ENCODE measurements around the gene MCF2L. TPM values are rescaled to one million over a fixed set of nuclear protein-coding genes. Genes with fewer than 3 reads are reported as not detected.

MCF2L gene
- total RNA-seq, 2 donors from 2014 or later = 48.0 to 49.9 TPM

DNA sequence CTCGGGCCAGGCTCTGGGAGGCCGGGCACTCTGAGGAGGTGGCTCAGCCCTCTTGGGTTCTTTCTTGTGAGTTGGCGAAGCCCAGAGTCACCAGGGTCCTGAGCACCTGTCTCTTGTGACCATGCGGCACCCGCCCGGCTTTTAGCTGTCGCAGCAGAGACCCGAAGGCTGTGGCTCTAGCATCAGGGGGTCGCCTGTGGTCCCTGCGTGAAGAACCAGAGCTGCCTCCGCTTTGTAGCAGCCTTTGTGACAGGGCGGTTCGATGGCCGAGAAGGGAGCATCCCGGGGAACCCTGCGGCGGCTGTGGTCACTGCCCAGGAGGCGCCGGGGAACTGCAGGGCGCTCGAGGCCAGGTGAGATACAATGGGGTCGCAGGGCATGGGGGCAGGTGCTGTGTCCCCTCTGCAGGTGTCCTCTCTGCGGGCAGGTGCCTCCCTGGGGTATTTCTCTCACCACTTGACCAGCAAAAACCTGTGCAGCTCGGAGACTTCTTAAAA is 10.4 kb downstream of the MCF2L start:
- no peaks in the 10 kb centered on the region for H3K9me3 ChIP-seq (ENCODE audit: control insufficient read depth, low read length)
- Mint-ChIP-seq H3K4me1 (no peaks in the 10 kb centered on the region), H3K36me3 (ENCODE audit: low read depth) (no peaks in the 10 kb centered on the region), H3K4me3 (no peak overlapping the region), H3K27me3 (ENCODE audit: insufficient read depth) (no peaks in the 10 kb centered on the region), H3K27ac (no peak overlapping the region), H3K9me3 (no peaks in the 10 kb centered on the region)
- WGBS, 2 experiments (ENCODE audit: insufficient coverage in 1 of 2, insufficient read length in 1 of 2) = 91 to 92% methylated on average over 17 to 24 of the region's 24 CpGs
- H3K36me3 ChIP-seq (ENCODE audit: control insufficient read depth, insufficient read depth, low read length) = no peaks in the 10 kb centered on the region
- DNase-seq = no peak
- H3K27me3 ChIP-seq (ENCODE audit: control insufficient read depth, insufficient read depth, low read length, poor library complexity, severe bottlenecking) = no peaks in the 10 kb centered on the region
- H3K9ac ChIP-seq (ENCODE audit: extremely low read depth, low read length, poor library complexity, severe bottlenecking) = no peak overlapping the region
- H3K4me3 ChIP-seq (ENCODE audit: low read length) = no peak overlapping the region
- TF ChIP-seq, protein P1, sequence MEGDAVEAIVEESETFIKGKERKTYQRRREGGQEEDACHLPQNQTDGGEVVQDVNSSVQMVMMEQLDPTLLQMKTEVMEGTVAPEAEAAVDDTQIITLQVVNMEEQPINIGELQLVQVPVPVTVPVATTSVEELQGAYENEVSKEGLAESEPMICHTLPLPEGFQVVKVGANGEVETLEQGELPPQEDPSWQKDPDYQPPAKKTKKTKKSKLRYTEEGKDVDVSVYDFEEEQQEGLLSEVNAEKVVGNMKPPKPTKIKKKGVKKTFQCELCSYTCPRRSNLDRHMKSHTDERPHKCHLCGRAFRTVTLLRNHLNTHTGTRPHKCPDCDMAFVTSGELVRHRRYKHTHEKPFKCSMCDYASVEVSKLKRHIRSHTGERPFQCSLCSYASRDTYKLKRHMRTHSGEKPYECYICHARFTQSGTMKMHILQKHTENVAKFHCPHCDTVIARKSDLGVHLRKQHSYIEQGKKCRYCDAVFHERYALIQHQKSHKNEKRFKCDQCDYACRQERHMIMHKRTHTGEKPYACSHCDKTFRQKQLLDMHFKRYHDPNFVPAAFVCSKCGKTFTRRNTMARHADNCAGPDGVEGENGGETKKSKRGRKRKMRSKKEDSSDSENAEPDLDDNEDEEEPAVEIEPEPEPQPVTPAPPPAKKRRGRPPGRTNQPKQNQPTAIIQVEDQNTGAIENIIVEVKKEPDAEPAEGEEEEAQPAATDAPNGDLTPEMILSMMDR (conservative IDR thresholded peaks at IDR 0.05) = no peak
- H3K4me1 ChIP-seq (ENCODE audit: control insufficient read depth, insufficient read depth, low read length) = no peaks in the 10 kb centered on the region
- no peak overlapping the region for H3K27ac ChIP-seq (ENCODE audit: low read depth, low read length)

DNA sequence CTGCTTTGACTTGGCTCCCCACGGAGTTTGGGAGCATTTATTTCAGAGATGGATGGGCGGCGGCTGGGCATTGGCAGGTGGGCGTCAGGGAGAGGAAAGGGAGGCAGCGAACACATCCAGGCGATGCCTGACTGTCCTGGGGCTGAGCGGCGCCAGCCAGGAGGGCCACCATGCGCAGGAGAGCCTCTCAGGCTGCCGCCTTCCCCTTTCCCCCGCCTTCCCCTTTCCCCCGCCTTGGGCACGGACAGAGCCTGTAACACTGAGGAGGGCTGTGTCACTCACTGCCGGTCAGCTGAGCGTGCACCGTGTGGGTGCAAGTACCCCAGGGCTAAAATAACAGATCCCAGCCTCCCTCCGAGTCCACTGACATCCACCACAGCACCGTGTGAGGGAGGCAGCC is 11.4 kb downstream of the MCF2L start:
- H3K27me3 Mint-ChIP-seq (ENCODE audit: insufficient read depth) = no peaks in the 10 kb centered on the region

DNA sequence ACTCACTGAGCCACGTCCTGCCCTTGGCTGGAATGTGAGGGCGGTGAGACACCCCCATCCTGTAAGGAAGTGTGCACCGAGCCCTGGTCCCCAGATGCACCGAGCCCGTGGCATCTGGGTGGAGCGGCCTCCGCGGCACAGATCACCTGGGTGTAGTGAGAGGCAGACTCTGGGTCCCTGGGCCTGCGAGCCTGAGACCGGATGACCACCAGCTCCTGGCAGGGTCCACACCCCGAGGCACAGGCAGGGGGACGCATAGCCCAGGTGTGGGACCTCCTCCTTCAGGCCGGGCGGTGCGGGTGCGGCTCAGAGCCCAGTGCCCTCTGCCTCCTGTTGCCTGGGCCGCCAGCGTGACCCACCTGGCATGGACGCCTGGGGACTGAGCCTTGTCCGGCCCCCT is 12.4 kb downstream of the MCF2L start:
- H3K36me3 ChIP-seq (ENCODE audit: control insufficient read depth, insufficient read depth, low read length) = no peaks in the 10 kb centered on the region
- no peak overlapping the region for H3K9ac ChIP-seq (ENCODE audit: extremely low read depth, low read length, poor library complexity, severe bottlenecking)
- 87 to 89% methylated on average over 10 to 20 of the region's 20 CpGs for WGBS, 2 experiments (ENCODE audit: insufficient coverage in 1 of 2, insufficient read length in 1 of 2)
- H3K27ac Mint-ChIP-seq = no peak overlapping the region
- no peak overlapping the region for H3K27ac ChIP-seq (ENCODE audit: low read depth, low read length)
- H3K36me3 Mint-ChIP-seq (ENCODE audit: low read depth) = no peaks in the 10 kb centered on the region
- H3K4me3 ChIP-seq (ENCODE audit: low read length) = no peak overlapping the region
- no peaks in the 10 kb centered on the region for H3K4me1 Mint-ChIP-seq
- H3K9me3 ChIP-seq (ENCODE audit: control insufficient read depth, low read length) = no peaks in the 10 kb centered on the region
- H3K9me3 Mint-ChIP-seq = no peaks in the 10 kb centered on the region
- H3K4me1 ChIP-seq (ENCODE audit: control insufficient read depth, insufficient read depth, low read length) = no peaks in the 10 kb centered on the region
- no peak for DNase-seq
- H3K27me3 Mint-ChIP-seq (ENCODE audit: insufficient read depth) = no peaks in the 10 kb centered on the region
- TF ChIP-seq, protein P1 (conservative IDR thresholded peaks at IDR 0.05) = no peak
- no peak overlapping the region for H3K4me3 Mint-ChIP-seq
- no peaks in the 10 kb centered on the region for H3K27me3 ChIP-seq (ENCODE audit: control insufficient read depth, insufficient read depth, low read length, poor library complexity, severe bottlenecking)

More for the DNA sequence above, 11.4 kb downstream of the MCF2L start:
- TF ChIP-seq, protein P1 (conservative IDR thresholded peaks at IDR 0.05) = no peak
- Mint-ChIP-seq H3K4me3 (no peak overlapping the region), H3K4me1 (no peaks in the 10 kb centered on the region), H3K9me3 (no peaks in the 10 kb centered on the region), H3K27ac (no peak overlapping the region), H3K36me3 (ENCODE audit: low read depth) (no peaks in the 10 kb centered on the region)
- no peaks in the 10 kb centered on the region for H3K36me3 ChIP-seq (ENCODE audit: control insufficient read depth, insufficient read depth, low read length)
- no peak overlapping the region for H3K27ac ChIP-seq (ENCODE audit: low read depth, low read length)
- H3K4me1 ChIP-seq (ENCODE audit: control insufficient read depth, insufficient read depth, low read length) = no peaks in the 10 kb centered on the region
- no peak overlapping the region for H3K4me3 ChIP-seq (ENCODE audit: low read length)
- no peak overlapping the region for H3K9ac ChIP-seq (ENCODE audit: extremely low read depth, low read length, poor library complexity, severe bottlenecking)
- 81 to 85% methylated on average over 6 to 15 of the region's 18 CpGs for WGBS, 2 experiments (ENCODE audit: insufficient coverage in 1 of 2, insufficient read length in 1 of 2)
- H3K27me3 ChIP-seq (ENCODE audit: control insufficient read depth, insufficient read depth, low read length, poor library complexity, severe bottlenecking) = no peaks in the 10 kb centered on the region
- no peaks in the 10 kb centered on the region for H3K9me3 ChIP-seq (ENCODE audit: control insufficient read depth, low read length)
- no peak for DNase-seq
